Measurements from ENCODE around the gene CRY2. TPM values are rescaled to one million over a fixed set of nuclear protein-coding genes. Genes with fewer than 3 reads are reported as not detected.

Gene CRY2
- total RNA-seq, 6 experiments from 2014 or later, result 12.5 to 16.4 (median 14.1) TPM

DNA sequence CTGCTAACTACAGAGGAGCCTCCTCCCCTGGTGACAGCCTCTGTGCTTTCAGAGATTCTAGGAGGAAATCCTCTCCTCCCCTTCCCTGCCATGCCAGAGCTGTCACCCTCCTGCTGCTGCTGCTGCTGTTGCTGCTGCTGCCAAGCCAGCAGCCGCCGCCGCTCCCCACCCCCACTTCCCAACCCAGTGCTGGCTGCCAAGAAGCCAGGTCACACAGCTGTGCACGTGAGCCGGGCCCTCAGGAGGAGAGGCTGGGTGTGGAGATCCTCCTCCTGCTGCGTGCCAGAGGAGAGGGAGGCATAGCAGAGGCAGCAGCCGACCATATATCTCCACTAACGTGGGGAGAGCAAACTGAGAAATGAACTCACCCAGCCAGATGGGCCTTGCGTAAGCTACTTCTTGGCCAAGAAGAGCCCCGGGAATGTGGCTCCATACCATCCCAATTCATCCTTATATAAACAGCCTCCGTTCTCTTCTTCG lies 12.4 kb downstream of the CRY2 start:
- DNase-seq, result peak; percentile 98
- TF ChIP-seq CTCF (IDR thresholded peaks at IDR 0.05), result no peak
- Mint-ChIP-seq H3K27me3 (ENCODE audit: insufficient read depth) (no peaks in the 10 kb centered on the region; the same call in none of the 2 replicates), H3K4me1 (ENCODE audit: low read depth) (peaks cover 54% of the 10 kb centered on the region), H3K27ac (peak overlapping the region; percentile 94), H3K36me3 (ENCODE audit: low read depth) (peaks cover 9% of the 10 kb centered on the region; the same call in 1 of the 2 replicates), H3K9me3 (no peaks in the 10 kb centered on the region), H3K4me3 (peak overlapping the region; percentile 36)

- TF ChIP-seq CTCF (IDR thresholded peaks at IDR 0.05), result no peak
- peaks cover 10% of the 10 kb centered on the region for H3K36me3 Mint-ChIP-seq (ENCODE audit: low read depth)
Measured at GRCh38 chr11:45860348-45860747, 13.1 kb downstream of the CRY2 start.

GRCh38 chr11:45860764-45861510 lies 13.7 kb downstream of the CRY2 start:
- peaks cover 16% of the 10 kb centered on the region for H3K36me3 Mint-ChIP-seq (ENCODE audit: low read depth)
- H3K9me3 Mint-ChIP-seq, result no peaks in the 10 kb centered on the region
- H3K4me3 Mint-ChIP-seq, result no peak overlapping the region
- peak overlapping the region; percentile 94 for H3K27ac Mint-ChIP-seq
- DNase-seq, result no peak
- H3K27me3 Mint-ChIP-seq (ENCODE audit: insufficient read depth), result no peaks in the 10 kb centered on the region; the same call in none of the 2 replicates
- TF ChIP-seq CTCF (IDR thresholded peaks at IDR 0.05), result no peak
- H3K4me1 Mint-ChIP-seq (ENCODE audit: low read depth), result peaks cover 44% of the 10 kb centered on the region

More at GRCh38 chr11:45860348-45860747, 13.1 kb downstream of the CRY2 start:
- H3K4me1 Mint-ChIP-seq (ENCODE audit: low read depth), result peaks cover 50% of the 10 kb centered on the region
- H3K4me3 Mint-ChIP-seq, result peak overlapping the region; percentile 36; the same call in 1 of the 2 replicates
- no peaks in the 10 kb centered on the region; the same call in none of the 2 replicates for H3K27me3 Mint-ChIP-seq (ENCODE audit: insufficient read depth)
- H3K9me3 Mint-ChIP-seq, result no peaks in the 10 kb centered on the region
- no peak for DNase-seq
- peak overlapping the region; percentile 94 for H3K27ac Mint-ChIP-seq

DNA sequence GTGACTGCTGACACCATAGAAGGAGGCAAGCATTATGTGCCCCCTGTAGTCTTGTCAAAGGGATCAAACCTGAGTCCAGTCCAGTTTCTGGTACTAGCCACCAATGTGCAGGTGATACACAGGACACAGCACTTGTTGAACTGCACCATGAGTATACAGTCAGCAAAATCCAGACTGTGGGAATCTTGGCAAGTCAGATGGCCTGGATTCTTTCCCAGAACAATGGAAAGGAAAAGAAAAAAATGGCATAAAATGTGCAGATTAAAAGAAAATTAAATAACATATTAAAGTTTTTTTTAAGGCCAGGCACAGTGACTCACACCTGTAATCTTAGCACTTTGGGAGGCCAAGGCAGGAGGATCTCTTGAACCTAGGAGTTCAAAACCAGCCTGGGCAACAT lies 16.8 kb downstream of the CRY2 start:
- no peak for TF ChIP-seq CTCF (IDR thresholded peaks at IDR 0.05)
- no peaks in the 10 kb centered on the region; the same call in none of the 2 replicates for H3K27me3 Mint-ChIP-seq (ENCODE audit: insufficient read depth)
- H3K9me3 Mint-ChIP-seq, result no peaks in the 10 kb centered on the region
- no peak for DNase-seq
- no peak overlapping the region for H3K4me3 Mint-ChIP-seq
- no peak overlapping the region for H3K27ac Mint-ChIP-seq
- H3K4me1 Mint-ChIP-seq (ENCODE audit: low read depth), result peaks cover 17% of the 10 kb centered on the region
- peaks cover 18% of the 10 kb centered on the region for H3K36me3 Mint-ChIP-seq (ENCODE audit: low read depth)

GRCh38 chr11:45869551-45869950 lies 22.3 kb downstream of the CRY2 start:
- Mint-ChIP-seq H3K36me3 (ENCODE audit: low read depth) (peaks cover 19% of the 10 kb centered on the region), H3K9me3 (no peaks in the 10 kb centered on the region), H3K27me3 (ENCODE audit: insufficient read depth) (peaks cover 1% of the 10 kb centered on the region; the same call in 1 of the 2 replicates), H3K4me3 (no peak overlapping the region), H3K4me1 (ENCODE audit: low read depth) (peaks cover 13% of the 10 kb centered on the region), H3K27ac (no peak overlapping the region)
- no peak for DNase-seq
- no peak for TF ChIP-seq CTCF (IDR thresholded peaks at IDR 0.05)
